Neural crest cell (in vitro differentiated cells): Measurements from ENCODE around the gene GNG4. TPM values are rescaled to one million over a fixed set of nuclear protein-coding genes. Genes with fewer than 3 reads are reported as not detected.

Experiments
- DNase-seq: peaks from one replicate; pipeline ENCODE4 v3.0.0; 2021; ENCODE audit warnings: low read depth, mixed read lengths, low spot score
- H3K27ac Mint-ChIP-seq: one replicate; pipeline ENCODE4 v1.8.0; 2021; ENCODE audit warnings: mild to moderate bottlenecking, mixed read lengths; ENCODE audit not compliant: unreplicated experiment
- H3K27me3 Mint-ChIP-seq: 2 replicates; pipeline ENCODE4 v1.8.0; 2021; ENCODE audit warnings: low read depth, mild to moderate bottlenecking, mixed read lengths
- H3K36me3 Mint-ChIP-seq: 2 replicates; pipeline ENCODE4 v1.8.0; 2021; ENCODE audit warnings: low read depth, mild to moderate bottlenecking, mixed read lengths
- H3K4me1 Mint-ChIP-seq: 2 replicates; pipeline ENCODE4 v1.8.0; 2021; ENCODE audit warnings: mixed read lengths
- H3K4me3 Mint-ChIP-seq: one replicate; pipeline ENCODE4 v1.8.0; 2021; ENCODE audit warnings: mild to moderate bottlenecking, mixed read lengths
- H3K9me3 Mint-ChIP-seq: 2 replicates; pipeline ENCODE4 v1.8.0; 2021; ENCODE audit warnings: mixed read lengths
- CTCF ChIP-seq: fragments of 200-600 bp; sonication (generic); conservative IDR thresholded peaks from 2 replicates; pipeline ENCODE4 v1.5.0; 2021; ENCODE audit warnings: antibody characterized with exemption, mild to moderate bottlenecking
- total RNA-seq: library from RNA; stranded (reverse); gene quantifications from 2 replicates; pipeline ENCODE4 v1.2.1, GENCODE V29; 2021

The GNG4 gene
- total RNA-seq, 1 donor from 2014 or later = 38.2 TPM

DNA sequence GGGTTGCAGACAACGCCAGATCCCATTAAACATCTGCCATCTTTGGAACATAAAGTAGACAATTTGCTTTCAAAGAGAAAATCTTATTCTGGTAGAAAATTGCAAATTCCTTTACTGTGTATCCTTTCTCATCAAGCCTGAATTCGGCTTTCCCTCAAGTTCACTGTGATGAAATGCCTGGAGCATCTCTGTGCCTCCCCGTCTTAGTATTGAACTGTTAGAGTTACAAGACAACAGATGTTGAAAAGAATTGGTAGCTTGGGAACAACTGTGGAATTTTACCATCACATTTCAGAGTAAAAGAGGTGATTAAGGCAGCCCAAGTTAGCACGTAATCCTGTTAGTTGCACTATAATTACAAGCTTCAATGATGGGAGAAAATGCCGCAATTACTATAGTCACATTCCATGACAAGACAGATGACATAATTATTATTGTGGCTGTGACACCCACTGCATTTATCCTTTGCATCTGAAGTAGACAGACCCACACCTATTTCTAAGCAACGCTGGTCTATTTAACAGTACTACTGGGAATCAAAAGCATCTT lies 90.9 kb downstream of the GNG4 start:
- Mint-ChIP-seq H3K36me3 (peaks cover 9% of the 10 kb centered on the region), H3K27me3 (no peaks in the 10 kb centered on the region), H3K4me3 (no peak overlapping the region), H3K9me3 (no peaks in the 10 kb centered on the region), H3K4me1 (no peaks in the 10 kb centered on the region), H3K27ac (no peak overlapping the region)
- DNase-seq = no peak
- no peak for TF ChIP-seq CTCF

DNA sequence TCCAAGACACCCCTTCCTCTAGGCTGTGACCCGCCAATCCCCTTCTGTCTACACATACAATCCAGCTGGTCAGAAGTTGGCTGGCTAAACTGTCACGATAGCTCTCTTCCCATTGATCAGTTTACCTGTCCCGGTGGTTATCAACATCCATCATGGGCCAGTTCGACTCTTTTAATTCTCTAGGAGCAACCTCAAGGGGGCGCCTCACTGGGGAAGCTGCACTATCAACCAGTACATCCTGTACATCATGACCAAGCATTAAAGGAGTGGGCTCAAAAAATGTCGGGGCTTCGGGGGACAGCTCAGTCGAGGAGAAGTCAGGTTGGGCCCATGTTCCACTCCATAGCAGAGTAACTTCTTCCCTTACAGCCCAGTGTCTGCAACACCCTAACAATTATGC lies 92.1 kb downstream of the GNG4 start:
- peak; percentile 32 for TF ChIP-seq CTCF
- Mint-ChIP-seq H3K4me3 (no peak overlapping the region), H3K27ac (no peak overlapping the region), H3K27me3 (no peaks in the 10 kb centered on the region), H3K4me1 (no peaks in the 10 kb centered on the region), H3K36me3 (peaks cover 6% of the 10 kb centered on the region), H3K9me3 (no peaks in the 10 kb centered on the region)
- DNase-seq = no peak

- Mint-ChIP-seq H3K4me1 (no peaks in the 10 kb centered on the region), H3K27ac (no peak overlapping the region), H3K4me3 (no peak overlapping the region), H3K36me3 (peaks cover 2% of the 10 kb centered on the region), H3K27me3 (no peaks in the 10 kb centered on the region), H3K9me3 (no peaks in the 10 kb centered on the region)
- no peak for DNase-seq
- no peak for TF ChIP-seq CTCF
These were observed 92.8 kb downstream of the GNG4 start for GRCh38 chr1:235556807-235557206.

GRCh38 chr1:235553112-235553551 lies 96.5 kb downstream of the GNG4 start:
- no peak overlapping the region for H3K4me3 Mint-ChIP-seq
- no peaks in the 10 kb centered on the region for H3K4me1 Mint-ChIP-seq
- DNase-seq = no peak
- H3K27ac Mint-ChIP-seq = no peak overlapping the region
- H3K36me3 Mint-ChIP-seq = no peaks in the 10 kb centered on the region
- no peak for TF ChIP-seq CTCF
- H3K27me3 Mint-ChIP-seq = no peaks in the 10 kb centered on the region
- no peaks in the 10 kb centered on the region for H3K9me3 Mint-ChIP-seq

- no peak for DNase-seq
- no peak for TF ChIP-seq CTCF
- H3K27me3 Mint-ChIP-seq = no peaks in the 10 kb centered on the region
- no peaks in the 10 kb centered on the region for H3K4me1 Mint-ChIP-seq
- H3K27ac Mint-ChIP-seq = peak overlapping the region; percentile 4
- H3K4me3 Mint-ChIP-seq = no peak overlapping the region
- no peaks in the 10 kb centered on the region for H3K36me3 Mint-ChIP-seq
- H3K9me3 Mint-ChIP-seq = no peaks in the 10 kb centered on the region
These were observed 97.4 kb downstream of the GNG4 start for GRCh38 chr1:235552146-235552716.
